Large intestine (tissue), 3 donors: ENCODE data around the gene PGF. TPM values are rescaled to one million over a fixed set of nuclear protein-coding genes. Genes with fewer than 3 reads are reported as not detected.

Experiments
- DNase-seq, 2 donors: peaks; one replicate each; pipeline versions ENCODE4 v3.0.0 to v3.0.0-alpha.2; 2013
- H3K27ac ChIP-seq: one replicate; pipeline ENCODE4 v1.5.1; 2013; ENCODE audit warnings: low read length
- H3K27me3 ChIP-seq: 2 replicates; pipeline ENCODE4 v1.6.1; 2013; ENCODE audit warnings: low read length; ENCODE audit not compliant: control insufficient read depth, insufficient read depth
- H3K36me3 ChIP-seq: 2 replicates; pipeline ENCODE4 v1.6.1; 2013; ENCODE audit warnings: low read length; ENCODE audit not compliant: control insufficient read depth, insufficient read depth
- H3K4me1 ChIP-seq: one replicate; pipeline ENCODE4 v1.6.1; 2013; ENCODE audit warnings: low read length; ENCODE audit not compliant: control insufficient read depth, insufficient read depth
- H3K4me3 ChIP-seq: one replicate; pipeline ENCODE4 v1.5.1; 2013; ENCODE audit warnings: low read length
- H3K9me3 ChIP-seq: one replicate; pipeline ENCODE4 v1.6.1; 2013; ENCODE audit warnings: mild to moderate bottlenecking, low read depth, low read length, moderate library complexity; ENCODE audit not compliant: control insufficient read depth
- WGBS: methylation state at CpG from one replicate; pipeline ENCODE4 v1.1.5; 2013; ENCODE audit warnings: low lambda C conversion rate; ENCODE audit not compliant: insufficient coverage; 5-methylcytosine and 5-hydroxymethylcytosine counted together
- polyA plus RNA-seq: library from polyadenylated mRNA; unstranded; fragments of 120-200 nt; gene quantifications from one replicate; pipeline ENCODE4 v1.2.1, GENCODE V29; 2013

The PGF gene
- polyA plus RNA-seq, 1 donor: 9.1 TPM

DNA sequence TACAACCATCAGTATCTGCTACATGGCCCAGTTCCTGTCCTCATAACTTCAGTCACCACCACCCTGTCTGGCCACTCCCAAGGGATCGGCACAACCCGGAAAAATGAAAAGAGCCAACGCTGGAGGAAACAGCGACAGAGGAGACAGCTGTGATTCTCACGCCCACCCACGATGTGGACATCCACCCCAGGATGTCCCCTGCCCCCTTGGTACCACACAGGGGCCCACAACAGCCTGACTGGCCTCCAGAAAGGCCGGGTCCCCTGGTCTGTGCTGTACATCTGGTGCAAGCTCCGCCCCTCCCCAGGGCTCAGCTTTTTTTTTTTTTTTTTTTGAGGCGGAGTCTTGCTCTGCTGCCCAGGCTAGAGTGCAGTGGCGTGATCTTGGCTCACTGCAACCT lies 44.8 kb downstream of the PGF start:
- peaks cover 5% of the 10 kb centered on the region for H3K36me3 ChIP-seq
- H3K9me3 ChIP-seq: no peaks in the 10 kb centered on the region
- no peak for DNase-seq
- H3K4me1 ChIP-seq: peaks cover 4% of the 10 kb centered on the region
- no peak overlapping the region for H3K27ac ChIP-seq
- H3K27me3 ChIP-seq: no peaks in the 10 kb centered on the region
- WGBS: no CpG with 5 or more reads among the region's 10 CpGs
- no peak overlapping the region for H3K4me3 ChIP-seq

DNA sequence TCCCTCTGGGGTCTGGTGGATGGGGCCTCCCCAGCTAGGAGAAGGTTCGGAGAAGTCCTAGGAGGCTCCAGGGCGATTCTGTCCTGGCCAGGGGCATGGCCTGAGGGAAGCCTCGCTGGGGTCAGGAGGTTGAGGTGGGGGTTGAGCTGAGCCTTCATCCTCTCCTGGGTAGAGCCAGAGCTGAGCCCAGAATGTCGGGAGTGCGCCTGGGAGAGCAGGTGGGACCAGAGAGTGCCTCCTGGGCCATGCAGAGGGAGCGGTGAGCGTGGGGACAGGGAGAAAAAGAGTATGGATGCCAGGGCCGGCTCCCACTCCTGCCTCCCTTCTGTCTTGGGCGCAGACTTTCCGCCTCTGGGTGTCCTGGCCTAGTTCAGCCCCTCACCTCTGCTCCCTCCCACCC lies 45.5 kb downstream of the PGF start:
- Histone ChIP-seq H3K9me3 (no peaks in the 10 kb centered on the region), H3K36me3 (peaks cover 10% of the 10 kb centered on the region), H3K4me1 (peaks cover 4% of the 10 kb centered on the region), H3K27ac (no peak overlapping the region), H3K27me3 (no peaks in the 10 kb centered on the region), H3K4me3 (no peak overlapping the region)
- WGBS: no CpG with 5 or more reads among the region's 10 CpGs
- DNase-seq: no peak

DNA sequence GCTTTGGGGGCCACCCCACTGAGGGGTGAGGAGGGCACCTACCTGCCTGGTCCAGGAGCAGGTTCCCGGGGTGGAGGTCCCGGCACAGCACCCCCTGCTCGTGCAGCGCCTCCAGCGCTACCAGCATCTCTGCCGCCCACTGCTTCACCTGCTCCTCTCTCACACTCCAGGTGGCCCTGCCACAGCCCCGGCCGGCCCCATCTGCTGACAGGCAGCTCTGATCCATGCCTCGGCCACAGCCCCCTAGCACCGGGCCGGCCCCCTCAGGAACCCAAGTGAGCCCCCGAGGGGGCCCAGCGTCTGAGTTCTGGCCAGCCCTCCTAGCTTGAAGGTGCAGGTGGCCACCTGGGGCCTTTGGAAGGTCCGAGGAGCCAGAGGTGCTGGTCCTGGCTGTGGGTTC lies 45.9 kb downstream of the PGF start:
- peaks cover 4% of the 10 kb centered on the region for H3K4me1 ChIP-seq
- H3K27ac ChIP-seq: no peak overlapping the region
- no peaks in the 10 kb centered on the region for H3K9me3 ChIP-seq
- H3K27me3 ChIP-seq: no peaks in the 10 kb centered on the region
- H3K4me3 ChIP-seq: no peak overlapping the region
- WGBS: no CpG with 5 or more reads among the region's 14 CpGs
- DNase-seq: no peak
- H3K36me3 ChIP-seq: peaks cover 13% of the 10 kb centered on the region

DNA sequence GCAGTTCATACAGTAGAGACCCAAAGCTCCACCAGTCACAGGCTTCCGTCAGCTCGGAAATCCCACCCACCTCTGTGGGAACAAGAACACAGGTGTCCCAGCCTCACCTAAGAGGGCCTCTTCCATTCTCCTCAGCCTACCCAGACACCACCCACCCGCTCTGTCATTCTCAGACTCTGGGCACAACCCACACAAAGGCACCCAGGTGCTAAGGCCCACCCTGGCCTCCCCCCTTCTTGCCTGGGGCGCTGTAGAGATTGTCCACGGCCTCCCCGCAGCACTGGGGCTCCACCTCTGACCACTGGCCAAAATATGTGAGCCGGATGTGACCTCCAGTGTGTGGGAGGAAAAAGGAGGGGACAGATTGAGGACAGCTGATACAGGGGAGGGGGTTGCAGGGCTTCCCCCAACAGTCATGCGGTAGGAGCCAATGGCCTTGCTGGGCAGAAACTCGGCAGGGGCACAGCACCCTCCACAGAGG lies 46.5 kb downstream of the PGF start:
- H3K4me1 ChIP-seq: peaks cover 4% of the 10 kb centered on the region
- WGBS: no CpG with 5 or more reads among the region's 9 CpGs
- no peaks in the 10 kb centered on the region for H3K9me3 ChIP-seq
- H3K4me3 ChIP-seq: no peak overlapping the region
- H3K27ac ChIP-seq: no peak overlapping the region
- H3K36me3 ChIP-seq: peaks cover 18% of the 10 kb centered on the region
- H3K27me3 ChIP-seq: no peaks in the 10 kb centered on the region
- DNase-seq: no peak

DNA sequence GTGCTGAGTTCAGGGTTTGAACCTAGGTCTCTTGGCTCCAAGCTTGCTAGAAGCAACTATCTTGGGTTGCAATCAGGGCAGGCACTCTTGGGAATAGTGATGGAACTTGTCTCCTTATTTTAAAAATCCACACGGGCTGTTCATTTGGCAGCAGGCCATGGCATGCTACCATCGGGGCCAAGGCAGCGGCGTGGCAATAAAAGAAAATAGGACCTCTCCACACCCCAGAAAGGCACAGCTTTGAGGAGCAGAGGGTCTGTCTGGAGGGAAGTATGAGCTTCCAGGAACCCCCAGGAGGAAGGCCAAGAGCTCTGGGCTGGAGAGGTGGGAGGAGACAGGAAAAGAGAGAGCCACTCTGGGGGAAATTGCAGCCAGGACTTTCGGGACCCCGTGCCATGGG lies 47.7 kb downstream of the PGF start:
- no peak for DNase-seq
- Histone ChIP-seq H3K9me3 (no peaks in the 10 kb centered on the region), H3K4me1 (peaks cover 4% of the 10 kb centered on the region), H3K27me3 (no peaks in the 10 kb centered on the region), H3K36me3 (peaks cover 27% of the 10 kb centered on the region), H3K4me3 (no peak overlapping the region), H3K27ac (no peak overlapping the region)
- no CpG with 5 or more reads among the region's 6 CpGs for WGBS

DNA sequence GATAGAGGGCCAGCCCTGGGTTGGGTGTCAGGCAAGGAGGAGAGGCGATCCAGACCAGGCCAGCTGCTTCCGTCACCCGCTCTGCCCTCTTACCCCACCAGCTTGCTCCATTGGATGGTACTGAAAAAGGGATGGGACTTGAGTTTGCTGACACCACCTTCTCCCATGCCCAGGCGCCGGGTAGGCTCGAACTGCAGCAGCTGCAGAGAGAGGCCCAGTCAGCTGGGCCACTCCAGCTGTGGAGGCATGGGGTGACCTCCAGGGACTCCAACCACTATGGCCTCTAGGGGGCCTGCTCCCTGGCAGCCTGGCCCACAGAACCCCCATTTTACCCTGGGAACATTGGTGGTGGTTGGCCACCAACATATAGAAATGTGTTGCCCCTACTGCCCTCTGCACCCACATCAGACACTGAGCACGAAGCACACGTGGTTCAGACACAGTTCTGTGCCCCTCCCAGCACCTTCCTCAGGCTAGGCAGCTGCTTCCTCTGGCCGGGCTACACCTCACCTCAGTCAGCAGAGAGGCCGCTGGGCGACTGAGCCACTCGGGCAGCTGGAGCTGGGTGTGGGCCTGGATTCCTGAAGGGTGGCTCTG lies 48.4 kb downstream of the PGF start:
- no peaks in the 10 kb centered on the region for H3K9me3 ChIP-seq
- no peak overlapping the region for H3K4me3 ChIP-seq
- no peaks in the 10 kb centered on the region for H3K27me3 ChIP-seq
- H3K27ac ChIP-seq: no peak overlapping the region
- WGBS: no CpG with 5 or more reads among the region's 12 CpGs
- peaks cover 2% of the 10 kb centered on the region for H3K4me1 ChIP-seq
- peaks cover 35% of the 10 kb centered on the region for H3K36me3 ChIP-seq
- no peak for DNase-seq

DNA sequence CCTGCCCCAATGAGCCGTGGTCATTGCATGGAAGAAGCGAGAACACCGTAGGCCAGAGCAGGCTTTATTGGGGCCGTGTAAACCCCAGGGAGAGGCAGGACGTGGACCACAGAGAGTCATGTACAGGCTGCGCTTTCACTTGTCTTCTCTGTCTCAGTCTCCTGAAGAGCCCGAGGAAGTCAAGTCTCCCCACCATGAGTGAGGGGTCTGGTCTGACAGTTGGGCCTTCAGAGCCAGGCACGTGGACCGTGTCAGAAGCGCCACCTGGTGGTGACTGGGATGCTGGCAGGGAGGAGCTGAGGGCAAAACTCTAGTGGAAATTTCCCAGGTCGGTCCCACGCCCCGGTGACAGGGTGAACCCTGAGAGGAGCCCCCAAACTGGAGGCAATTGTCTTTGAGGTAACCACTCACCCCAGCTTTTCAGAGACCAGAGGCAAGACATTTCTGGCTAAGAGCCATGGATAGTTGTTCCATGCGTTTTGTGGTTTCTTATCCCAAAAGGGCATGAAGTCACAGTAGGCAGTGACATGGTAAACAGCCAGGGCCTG lies 49.7 kb downstream of the PGF start:
- WGBS: no CpG with 5 or more reads among the region's 14 CpGs
- Histone ChIP-seq H3K4me3 (no peak overlapping the region), H3K9me3 (no peaks in the 10 kb centered on the region), H3K27me3 (no peaks in the 10 kb centered on the region), H3K27ac (no peak overlapping the region), H3K4me1 (no peaks in the 10 kb centered on the region), H3K36me3 (peaks cover 48% of the 10 kb centered on the region)
- DNase-seq: peak in 1 of 2 donors; percentile 42

DNA sequence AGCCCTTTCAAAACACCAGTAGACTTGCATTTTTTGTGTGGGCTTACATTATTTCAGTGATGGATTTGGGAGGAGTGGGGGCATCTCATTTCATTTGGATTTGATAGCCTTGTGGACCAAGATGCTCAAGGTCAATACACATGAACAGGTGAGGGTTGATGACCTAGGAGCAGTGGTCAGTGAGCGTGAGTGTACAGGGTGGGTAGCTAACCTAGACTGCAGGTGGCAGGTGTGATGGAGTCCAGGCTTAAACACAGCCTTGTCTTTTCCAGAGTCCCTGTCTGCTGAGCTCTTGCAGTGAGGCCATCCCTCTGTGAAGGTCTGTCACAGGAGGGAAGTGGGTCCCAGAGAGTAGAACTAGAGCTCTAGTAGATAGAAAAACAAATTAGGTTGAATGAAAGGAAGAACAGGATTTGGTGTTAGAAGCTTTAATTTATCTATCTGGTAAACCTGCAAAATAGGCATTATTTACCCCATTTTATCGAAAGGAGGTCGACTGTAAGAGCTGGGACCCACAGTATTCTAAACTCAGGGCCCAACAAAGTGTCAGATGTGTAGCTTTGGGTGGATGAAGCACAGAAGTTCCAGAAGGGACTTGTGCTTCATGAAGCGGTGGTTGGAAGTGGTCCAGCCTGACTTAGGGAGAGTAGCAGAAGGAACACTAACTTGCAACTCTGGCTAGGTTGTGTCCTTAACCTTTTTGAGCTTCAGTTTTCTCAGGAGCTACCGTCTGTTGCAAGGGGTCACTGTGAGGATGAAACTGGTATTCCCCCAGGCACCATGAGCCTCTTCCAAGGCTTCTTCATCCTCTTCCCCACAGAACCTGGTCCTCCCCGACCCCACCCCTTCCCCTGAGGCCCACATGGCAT lies 50.5 kb downstream of the PGF start:
- Histone ChIP-seq H3K4me3 (no peak overlapping the region), H3K4me1 (no peaks in the 10 kb centered on the region), H3K9me3 (no peaks in the 10 kb centered on the region), H3K27me3 (no peaks in the 10 kb centered on the region), H3K36me3 (peaks cover 56% of the 10 kb centered on the region), H3K27ac (no peak overlapping the region)
- DNase-seq: no peak
- WGBS: 60% methylated on average over 1 of the region's 6 CpGs

DNA sequence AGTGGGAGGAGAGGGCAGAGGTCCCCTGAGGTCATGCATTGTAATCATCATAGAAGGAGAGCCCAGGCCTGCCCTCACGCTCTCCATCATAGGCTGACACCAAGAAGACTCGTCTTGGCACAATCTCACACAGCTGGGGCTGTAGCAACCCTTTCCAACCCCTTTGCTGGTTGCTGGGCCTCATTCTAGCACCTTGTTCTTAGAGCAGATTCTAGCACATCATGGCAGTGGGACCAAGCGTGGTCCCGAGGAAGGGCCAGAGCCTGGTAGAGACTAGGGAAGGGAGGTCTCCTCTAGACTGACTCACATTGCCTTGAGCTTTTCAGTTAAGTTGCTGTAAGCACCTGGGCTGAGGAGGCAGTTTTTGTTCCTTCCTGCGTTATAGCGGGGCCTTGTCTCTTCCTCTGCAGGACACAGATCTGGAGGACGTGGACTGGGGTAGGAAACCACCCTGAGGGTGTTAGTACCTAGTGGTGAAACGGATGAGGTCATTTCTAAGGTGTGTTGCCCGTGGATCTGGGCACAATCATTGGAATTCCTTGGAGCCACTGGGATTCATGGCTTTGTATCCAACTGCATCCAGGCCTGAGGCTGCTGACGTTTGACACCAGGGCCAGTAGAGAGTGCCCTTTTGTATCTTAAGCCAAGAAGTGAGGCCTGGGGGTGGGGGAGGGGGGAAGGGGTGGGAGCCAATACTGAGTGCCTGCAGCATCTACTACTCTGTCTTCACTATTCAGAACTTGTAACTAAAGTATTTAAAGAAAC lies 52.3 kb downstream of the PGF start:
- Histone ChIP-seq H3K4me1 (peaks cover 4% of the 10 kb centered on the region), H3K27ac (no peak overlapping the region), H3K4me3 (no peak overlapping the region), H3K36me3 (peaks cover 74% of the 10 kb centered on the region), H3K9me3 (no peaks in the 10 kb centered on the region), H3K27me3 (no peaks in the 10 kb centered on the region)
- WGBS: no CpG with 5 or more reads among the region's 10 CpGs
- DNase-seq: no peak

DNA sequence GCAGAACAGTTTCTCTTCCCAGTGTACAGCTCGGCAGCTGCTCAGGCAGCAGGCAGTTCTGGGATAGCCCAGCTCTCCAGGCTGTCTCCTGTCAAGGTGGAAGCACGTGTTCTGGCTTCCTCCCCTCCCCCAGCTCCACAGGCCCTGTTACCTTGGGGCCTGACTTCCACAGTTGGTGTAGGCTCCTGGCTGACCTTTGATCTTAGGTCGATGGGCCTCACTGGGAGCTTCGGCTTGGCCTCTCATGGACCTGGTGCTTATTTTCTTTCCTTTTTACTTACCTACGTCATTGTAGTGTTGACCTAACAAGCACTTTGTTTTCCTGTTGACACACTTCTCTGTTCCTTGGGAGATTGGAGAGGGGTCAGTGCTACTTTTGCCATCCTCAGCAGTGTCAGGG lies 56.7 kb downstream of the PGF start:
- Histone ChIP-seq H3K27me3 (no peaks in the 10 kb centered on the region), H3K9me3 (no peaks in the 10 kb centered on the region), H3K36me3 (peaks cover 94% of the 10 kb centered on the region), H3K4me1 (peaks cover 7% of the 10 kb centered on the region), H3K27ac (no peak overlapping the region), H3K4me3 (no peak overlapping the region)
- 18% methylated on average over 2 of the region's 5 CpGs for WGBS
- DNase-seq: peak; percentile 63 to 84
